Measurements from ENCODE around the gene ZNF385B.

GRCh38 chr2:179715871-179716270 lies 145.5 kb downstream of the ZNF385B start:
- no peak for TF ChIP-seq EZH2 (IDR thresholded peaks at IDR 0.05; ENCODE audit: borderline replicate concordance, control insufficient read depth, low read depth, low read length)
- no peak for TF ChIP-seq RFX5 (IDR thresholded peaks at IDR 0.05; ENCODE audit: low read depth, low read length)
- no peak for TF ChIP-seq ZBTB33 (IDR thresholded peaks at IDR 0.05)
- no peak for TF ChIP-seq MAX (IDR thresholded peaks at IDR 0.05; ENCODE audit: low read depth, low read length)
- no peak for TF ChIP-seq SKIL (IDR thresholded peaks at IDR 0.05; ENCODE audit: low read depth, poor library complexity, severe bottlenecking)
- no peak for TF ChIP-seq CTCF (IDR thresholded peaks at IDR 0.05 in 2 of 3, conservative IDR thresholded peaks at IDR 0.05 in 1 of 3; ENCODE audit: control insufficient read depth in 2 of 3, extremely low read depth in 1 of 3, insufficient read depth in 1 of 3, low read depth in 3 of 3, low read length in 3 of 3)
- TF ChIP-seq POLR2A (IDR thresholded peaks at IDR 0.05; ENCODE audit: low read depth, low read length): no peak
- no peak for TF ChIP-seq POLR2AphosphoS5 (IDR thresholded peaks at IDR 0.05; ENCODE audit: low read length)
- TF ChIP-seq USF1 (IDR thresholded peaks at IDR 0.05; ENCODE audit: borderline replicate concordance, extremely low read length, insufficient read depth, low read depth, low read length): no peak
- no peak for TF ChIP-seq YY1 (IDR thresholded peaks at IDR 0.05; ENCODE audit: low read depth, low read length)
- TF ChIP-seq CEBPZ (IDR thresholded peaks at IDR 0.05; ENCODE audit: low read depth, low read length): no peak
- TF ChIP-seq EP300 (IDR thresholded peaks at IDR 0.05; ENCODE audit: borderline replicate concordance in 1 of 2, control insufficient read depth in 1 of 2, low read depth in 2 of 2, low read length in 2 of 2): no peak
- TF ChIP-seq, protein P1, sequence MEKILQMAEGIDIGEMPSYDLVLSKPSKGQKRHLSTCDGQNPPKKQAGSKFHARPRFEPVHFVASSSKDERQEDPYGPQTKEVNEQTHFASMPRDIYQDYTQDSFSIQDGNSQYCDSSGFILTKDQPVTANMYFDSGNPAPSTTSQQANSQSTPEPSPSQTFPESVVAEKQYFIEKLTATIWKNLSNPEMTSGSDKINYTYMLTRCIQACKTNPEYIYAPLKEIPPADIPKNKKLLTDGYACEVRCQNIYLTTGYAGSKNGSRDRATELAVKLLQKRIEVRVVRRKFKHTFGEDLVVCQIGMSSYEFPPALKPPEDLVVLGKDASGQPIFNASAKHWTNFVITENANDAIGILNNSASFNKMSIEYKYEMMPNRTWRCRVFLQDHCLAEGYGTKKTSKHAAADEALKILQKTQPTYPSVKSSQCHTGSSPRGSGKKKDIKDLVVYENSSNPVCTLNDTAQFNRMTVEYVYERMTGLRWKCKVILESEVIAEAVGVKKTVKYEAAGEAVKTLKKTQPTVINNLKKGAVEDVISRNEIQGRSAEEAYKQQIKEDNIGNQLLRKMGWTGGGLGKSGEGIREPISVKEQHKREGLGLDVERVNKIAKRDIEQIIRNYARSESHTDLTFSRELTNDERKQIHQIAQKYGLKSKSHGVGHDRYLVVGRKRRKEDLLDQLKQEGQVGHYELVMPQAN (conservative IDR thresholded peaks at IDR 0.05): no peak
